Urinary bladder (tissue), 4 donors: ENCODE results near the gene PLIN1. TPM values are rescaled to one million over a fixed set of nuclear protein-coding genes. Genes with fewer than 3 reads are reported as not detected.

Experiments used
- DNase-seq: peaks from one replicate; pipeline ENCODE4 v3.0.0-alpha.2; 2015; ENCODE audit errors: extremely low spot score
- H3K27ac ChIP-seq: one replicate; pipeline ENCODE4 v1.5.1; 2013; ENCODE audit warnings: low read depth, mild to moderate bottlenecking, moderate library complexity
- H3K36me3 ChIP-seq: one replicate; pipeline ENCODE4 v1.6.1; 2013; ENCODE audit warnings: mild to moderate bottlenecking, moderate library complexity; ENCODE audit not compliant: insufficient read depth
- H3K4me1 ChIP-seq: one replicate; pipeline ENCODE4 v1.6.1; 2013; ENCODE audit warnings: mild to moderate bottlenecking, moderate library complexity; ENCODE audit not compliant: insufficient read depth
- H3K4me3 ChIP-seq: one replicate; pipeline ENCODE4 v1.5.1; 2013; ENCODE audit warnings: low read depth, low read length
- WGBS: extraction: QIAGEN DNeasy Blood & Tissue Kit; methylation state at CpG from one replicate; pipeline ENCODE4 v1.1.7; 2013; 5-methylcytosine and 5-hydroxymethylcytosine counted together
- polyA plus RNA-seq: library from polyadenylated mRNA; stranded (reverse); fragments of 200-250 nt; gene quantifications from one replicate; pipeline ENCODE4 v1.2.3, GENCODE V29; 2013
- total RNA-seq: library from RNA; depleted of rRNA; stranded (reverse); fragments of >200 nt; gene quantifications from one replicate; pipeline ENCODE4 v1.2.3, GENCODE V29; 2014
- donor health status: healthy with polysubstance abuse.
- donor health status: healthy.

The PLIN1 gene
- total and polyA plus RNA-seq, 2 donors, result 3.6 to 24.4 TPM

GRCh38 chr15:89632563-89633430 lies 46.4 kb downstream of the PLIN1 start:
- Histone ChIP-seq H3K4me1 (no peaks in the 10 kb centered on the region), H3K4me3 (no peak overlapping the region), H3K36me3 (peaks cover 4% of the 10 kb centered on the region), H3K27ac (no peak overlapping the region)
- DNase-seq, result no peak
- WGBS, result 96% methylated on average over 18 of the region's 18 CpGs

GRCh38 chr15:89631902-89632264 lies 47.3 kb downstream of the PLIN1 start:
- Histone ChIP-seq H3K36me3 (peaks cover 4% of the 10 kb centered on the region), H3K4me1 (no peaks in the 10 kb centered on the region), H3K4me3 (no peak overlapping the region), H3K27ac (no peak overlapping the region)
- WGBS, result 88% methylated on average over 10 of the region's 10 CpGs
- no peak for DNase-seq

DNA sequence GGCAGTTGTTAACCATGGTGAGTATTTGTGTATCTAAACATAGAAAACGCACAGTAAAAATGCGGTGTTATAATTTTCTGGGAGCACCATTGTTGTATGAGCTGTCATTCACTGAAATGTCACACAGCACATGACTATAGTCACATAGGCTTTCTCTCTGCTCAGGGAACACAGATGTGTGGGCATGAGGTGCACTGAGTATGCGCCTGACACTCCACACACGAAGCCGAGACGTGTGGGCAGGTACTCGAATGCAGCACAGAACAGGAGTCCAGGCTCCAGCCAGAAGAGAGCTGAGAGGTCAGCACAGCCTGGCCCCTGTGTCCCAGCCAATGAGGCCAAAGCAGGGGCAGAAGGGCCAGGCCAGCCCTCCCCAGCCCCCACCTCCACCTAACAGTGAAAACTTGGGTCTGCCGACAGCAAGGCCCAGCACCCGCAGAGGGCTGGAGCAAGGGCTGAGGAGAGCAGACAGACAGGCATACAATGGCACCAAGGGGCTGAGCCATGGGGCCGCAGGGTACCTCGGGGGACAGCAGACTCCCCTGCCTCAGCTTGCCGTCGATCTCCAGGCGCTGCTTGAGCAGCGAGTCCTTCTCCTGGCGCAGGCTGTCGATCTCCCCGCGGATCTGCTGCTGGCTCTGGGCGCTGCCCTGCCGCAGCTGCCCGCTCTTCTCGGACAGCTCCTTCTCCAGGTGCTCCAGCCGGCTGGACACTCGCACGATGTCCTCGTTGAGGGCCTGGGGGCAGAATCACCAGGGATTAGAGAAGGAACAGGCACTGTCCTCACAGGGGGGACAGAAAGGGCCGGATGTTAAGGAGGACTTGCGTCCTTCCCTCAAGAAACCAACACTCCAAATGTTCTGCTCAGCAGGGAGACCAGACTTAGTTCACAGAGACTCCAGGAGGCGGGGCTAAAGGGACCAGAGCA lies 47.9 kb downstream of the PLIN1 start:
- 93% methylated on average over 30 of the region's 30 CpGs for WGBS
- no peak for DNase-seq
- H3K36me3 ChIP-seq, result peaks cover 4% of the 10 kb centered on the region
- H3K4me1 ChIP-seq, result no peaks in the 10 kb centered on the region
- no peak overlapping the region for H3K4me3 ChIP-seq
- H3K27ac ChIP-seq, result no peak overlapping the region

- Histone ChIP-seq H3K4me1 (no peaks in the 10 kb centered on the region), H3K4me3 (no peak overlapping the region), H3K36me3 (peaks cover 4% of the 10 kb centered on the region), H3K27ac (no peak overlapping the region)
- DNase-seq, result no peak
- WGBS, result 93% methylated on average over 14 of the region's 14 CpGs
Observed at GRCh38 chr15:89630260-89630659, 48.9 kb downstream of the PLIN1 start.

- no peak overlapping the region for H3K27ac ChIP-seq
- H3K36me3 ChIP-seq, result peaks cover 4% of the 10 kb centered on the region
- 96% methylated on average over 5 of the region's 5 CpGs for WGBS
- H3K4me1 ChIP-seq, result no peaks in the 10 kb centered on the region
- no peak for DNase-seq
- no peak overlapping the region for H3K4me3 ChIP-seq
Observed at GRCh38 chr15:89629829-89630228, 49.3 kb downstream of the PLIN1 start.

- 90% methylated on average over 30 of the region's 30 CpGs for WGBS
- H3K36me3 ChIP-seq, result peaks cover 4% of the 10 kb centered on the region
- DNase-seq, result no peak
Observed at GRCh38 chr15:89628806-89629715, 50.1 kb downstream of the PLIN1 start.

DNA sequence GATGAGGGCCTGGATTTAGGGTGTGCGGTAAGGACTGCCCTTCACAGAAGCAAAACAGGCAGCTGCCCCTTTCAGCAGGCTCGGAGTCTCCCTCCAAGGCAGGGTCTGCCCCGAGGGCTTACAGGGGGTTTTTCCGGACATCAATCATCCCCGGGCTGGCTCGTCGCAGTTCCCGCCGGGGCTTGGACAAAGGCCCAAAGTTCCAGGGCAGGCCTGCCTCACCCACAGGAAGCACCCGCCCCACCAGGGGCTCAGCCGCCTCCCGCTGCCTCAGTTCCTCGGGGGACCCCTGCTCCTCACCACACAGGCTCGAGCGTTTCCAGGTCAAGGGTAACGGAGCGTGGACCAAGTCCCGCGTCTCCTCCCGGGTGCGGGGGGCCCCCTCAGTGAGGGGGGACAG lies 50.9 kb downstream of the PLIN1 start:
- no peak overlapping the region for H3K4me3 ChIP-seq
- no peak for DNase-seq
- H3K4me1 ChIP-seq, result no peaks in the 10 kb centered on the region
- no peak overlapping the region for H3K27ac ChIP-seq
- 84% methylated on average over 21 of the region's 21 CpGs for WGBS
- H3K36me3 ChIP-seq, result peaks cover 2% of the 10 kb centered on the region

More at GRCh38 chr15:89628806-89629715, 50.1 kb downstream of the PLIN1 start:
- H3K4me3 ChIP-seq, result no peak overlapping the region
- no peaks in the 10 kb centered on the region for H3K4me1 ChIP-seq
- H3K27ac ChIP-seq, result no peak overlapping the region

GRCh38 chr15:89627256-89627970 lies 51.8 kb downstream of the PLIN1 start:
- DNase-seq, result no peak
- WGBS, result 95% methylated on average over 8 of the region's 8 CpGs
- H3K4me3 ChIP-seq, result no peak overlapping the region
- peaks cover 2% of the 10 kb centered on the region for H3K36me3 ChIP-seq
- no peaks in the 10 kb centered on the region for H3K4me1 ChIP-seq
- H3K27ac ChIP-seq, result no peak overlapping the region

- no peak for DNase-seq
- 93% methylated on average over 9 of the region's 9 CpGs for WGBS
Observed at GRCh38 chr15:89625716-89626115, 53.5 kb downstream of the PLIN1 start.

DNA sequence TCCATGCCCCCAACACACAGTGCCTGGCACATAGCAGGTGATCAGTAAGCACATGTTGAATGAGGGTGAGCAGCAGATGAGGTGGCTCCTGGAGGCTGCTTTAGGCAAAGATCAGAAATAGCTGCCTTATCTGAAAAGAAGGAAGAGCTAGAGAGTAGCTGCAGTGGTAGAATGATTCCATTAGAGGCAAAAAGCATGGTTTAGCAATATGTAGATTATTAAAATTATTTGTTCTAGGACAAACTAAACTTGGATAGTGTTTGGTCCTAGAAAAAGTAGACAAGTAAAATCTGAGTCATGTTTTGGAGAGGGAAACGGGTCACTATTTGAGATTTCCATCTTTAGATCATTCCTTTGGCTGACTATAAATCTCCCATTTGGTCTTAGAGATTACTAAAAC lies 56.0 kb downstream of the PLIN1 start:
- no peak overlapping the region for H3K4me3 ChIP-seq
- no peak overlapping the region for H3K27ac ChIP-seq
- DNase-seq, result no peak
- no peaks in the 10 kb centered on the region for H3K36me3 ChIP-seq
- no peaks in the 10 kb centered on the region for H3K4me1 ChIP-seq
- WGBS, result 25% methylated on average over 1 of the region's 1 CpG

More at GRCh38 chr15:89625716-89626115, 53.5 kb downstream of the PLIN1 start:
- H3K4me1 ChIP-seq, result no peaks in the 10 kb centered on the region
- H3K4me3 ChIP-seq, result no peak overlapping the region
- H3K36me3 ChIP-seq, result peaks cover 2% of the 10 kb centered on the region
- no peak overlapping the region for H3K27ac ChIP-seq

DNA sequence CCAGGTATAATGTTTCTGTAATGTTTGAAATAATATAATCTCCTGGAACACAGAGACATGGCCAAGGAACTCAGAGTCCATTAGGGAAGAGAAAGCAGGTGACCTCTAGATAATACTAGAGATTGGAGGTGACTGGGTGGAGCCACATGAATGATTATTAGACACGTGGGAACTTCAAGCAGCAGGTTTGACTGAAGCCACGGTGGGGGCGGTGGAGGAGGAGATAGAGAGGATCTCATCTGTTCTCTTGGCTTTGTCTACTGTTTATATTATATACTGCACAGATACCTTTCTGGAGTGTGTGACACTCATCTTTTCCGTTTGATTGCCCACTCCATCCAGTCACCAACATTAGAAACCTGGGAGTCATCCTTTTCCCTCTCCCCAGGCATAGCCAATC lies 57.6 kb downstream of the PLIN1 start:
- 60% methylated on average over 4 of the region's 4 CpGs for WGBS
- H3K4me3 ChIP-seq, result no peak overlapping the region
- H3K36me3 ChIP-seq, result no peaks in the 10 kb centered on the region
- no peaks in the 10 kb centered on the region for H3K4me1 ChIP-seq
- no peak for DNase-seq
- H3K27ac ChIP-seq, result no peak overlapping the region

DNA sequence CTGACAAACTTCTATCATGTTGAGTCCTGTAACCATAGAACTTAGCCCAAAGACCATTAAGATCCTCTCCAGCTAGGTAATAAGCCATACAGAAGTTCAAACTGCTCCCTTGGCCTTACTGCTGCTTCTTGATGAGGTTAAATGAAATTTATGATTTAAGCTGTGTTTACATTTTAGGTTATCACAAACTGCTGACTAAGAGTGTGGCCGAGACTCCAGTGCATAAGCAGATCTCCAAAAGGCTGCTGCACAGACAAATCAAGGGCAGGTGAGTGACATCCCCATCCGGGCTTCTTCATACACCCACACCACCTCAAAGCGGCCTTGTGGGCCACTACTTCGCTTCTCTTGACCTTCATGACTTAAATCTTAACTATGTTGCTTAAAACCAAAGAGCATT lies 62.9 kb downstream of the PLIN1 start:
- Histone ChIP-seq H3K36me3 (peaks cover 2% of the 10 kb centered on the region), H3K4me1 (no peaks in the 10 kb centered on the region), H3K27ac (no peak overlapping the region), H3K4me3 (no peak overlapping the region)
- no peak for DNase-seq
- 89% methylated on average over 4 of the region's 4 CpGs for WGBS
